Stimulated activated naive CD8-positive, alpha-beta T cell treated with anti-CD3 and anti-CD28 coated beads, Interleukin-15, amount 100 ng/mL, for 72 hours (primary cell): ENCODE measurements around the gene ITGA7.

Experiments used
- ATAC-seq: fragments of 150-1000 bp; cut with Tn5 transposase; 2 replicates; pipeline ENCODE4 v1.10.0; 2021; ENCODE audit warnings: mild to moderate bottlenecking, moderate library complexity
- DNase-seq, 2 donors: peaks; one replicate each; pipeline ENCODE4 v3.0.0; 2021 to 2022
- H3K27ac Mint-ChIP-seq, 2 donors: one replicate each; pipeline ENCODE4 v1.8.0; 2022; ENCODE audit warnings: mild to moderate bottlenecking in 2 of 2, mixed read lengths in 2 of 2, moderate library complexity in 2 of 2
- H3K27me3 Mint-ChIP-seq: one replicate; pipeline ENCODE4 v1.8.0; 2022; ENCODE audit warnings: mixed read lengths
- H3K4me1 Mint-ChIP-seq: one replicate; pipeline ENCODE4 v1.8.0; 2022; ENCODE audit warnings: mild to moderate bottlenecking, mixed read lengths
- H3K4me3 Mint-ChIP-seq, 2 donors: one replicate each; pipeline ENCODE4 v1.8.0; 2022; ENCODE audit warnings: mild to moderate bottlenecking in 2 of 2, mixed read lengths in 2 of 2, moderate library complexity in 1 of 2
- H3K9me3 Mint-ChIP-seq, 2 donors: one replicate each; pipeline ENCODE4 v1.8.0; 2022; ENCODE audit warnings: mixed read lengths in 2 of 2

ITGA7 gene

DNA sequence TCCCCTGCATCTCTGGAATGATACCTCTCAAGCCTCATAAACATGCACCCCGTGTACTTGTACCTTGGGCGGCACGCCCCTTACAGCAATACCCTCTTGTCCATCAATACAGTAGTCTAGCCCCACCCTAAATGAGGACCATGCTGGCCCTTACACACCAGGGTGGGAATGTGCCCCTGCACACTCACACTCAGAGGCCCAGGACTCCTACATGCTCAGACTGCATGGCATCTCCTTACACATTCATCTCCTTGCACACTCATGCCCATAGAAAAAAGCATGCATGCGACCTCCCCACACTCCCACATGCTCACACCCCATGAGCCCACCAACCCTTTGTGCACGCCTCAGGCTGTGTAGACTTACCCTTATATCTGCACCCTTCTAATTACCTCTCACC is 22.0 kb downstream of the ITGA7 start:
- Mint-ChIP-seq H3K4me1 (peaks cover 31% of the 10 kb centered on the region), H3K4me3 (no peak overlapping the region), H3K27me3 (peaks cover 31% of the 10 kb centered on the region), H3K27ac (no peak overlapping the region), H3K9me3 (no peaks in the 10 kb centered on the region)
- ATAC-seq (no peak), DNase-seq (no peak)

DNA sequence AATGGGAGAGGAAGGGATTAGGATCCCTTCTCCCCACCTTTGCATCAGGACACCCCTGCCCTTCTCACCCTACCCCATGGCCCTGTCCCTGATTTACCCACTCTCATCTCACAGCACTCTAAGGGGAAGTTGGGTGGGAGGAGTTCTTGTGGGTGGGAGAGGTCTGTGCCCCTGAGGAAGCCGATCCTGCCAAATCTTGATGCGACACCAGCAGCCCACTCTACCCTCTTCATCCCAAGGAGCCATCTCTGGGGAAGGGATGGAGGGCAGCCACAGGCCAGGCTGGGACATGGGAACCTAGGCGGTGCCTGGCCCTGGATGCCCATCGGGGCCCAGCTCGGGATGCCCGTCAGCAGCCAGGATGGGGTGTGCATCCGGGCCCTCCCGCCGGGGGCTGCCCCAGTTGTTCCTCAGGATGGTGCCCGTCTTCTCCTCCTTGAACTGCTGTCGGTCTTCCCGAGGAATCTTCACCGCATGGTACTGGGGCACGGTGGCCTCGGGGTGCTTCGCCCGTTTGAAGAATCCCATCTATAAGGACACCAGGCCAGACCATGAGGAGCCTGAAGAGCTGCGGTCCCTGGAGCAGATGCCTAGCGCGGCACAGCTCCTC is 22.8 kb downstream of the ITGA7 start:
- no peaks in the 10 kb centered on the region for H3K9me3 Mint-ChIP-seq
- no peak overlapping the region for H3K4me3 Mint-ChIP-seq
- no peak overlapping the region for H3K27ac Mint-ChIP-seq
- DNase-seq (no peak), ATAC-seq (no peak)
- H3K4me1 Mint-ChIP-seq, result peaks cover 32% of the 10 kb centered on the region
- peaks cover 33% of the 10 kb centered on the region for H3K27me3 Mint-ChIP-seq

GRCh38 chr12:55683676-55684075 is 24.0 kb downstream of the ITGA7 start:
- Mint-ChIP-seq H3K4me3 (no peak overlapping the region), H3K27me3 (peaks cover 33% of the 10 kb centered on the region), H3K27ac (no peak overlapping the region), H3K4me1 (peaks cover 32% of the 10 kb centered on the region), H3K9me3 (no peaks in the 10 kb centered on the region)
- DNase-seq, result no peak
- ATAC-seq, result no peak

- no peak overlapping the region for H3K4me3 Mint-ChIP-seq
- DNase-seq, result no peak
- H3K9me3 Mint-ChIP-seq, result no peaks in the 10 kb centered on the region
- peaks cover 33% of the 10 kb centered on the region for H3K27me3 Mint-ChIP-seq
- no peak overlapping the region for H3K27ac Mint-ChIP-seq
- H3K4me1 Mint-ChIP-seq, result peaks cover 21% of the 10 kb centered on the region
- no peak for ATAC-seq
Measured at GRCh38 chr12:55682087-55682796, 25.5 kb downstream of the ITGA7 start.

DNA sequence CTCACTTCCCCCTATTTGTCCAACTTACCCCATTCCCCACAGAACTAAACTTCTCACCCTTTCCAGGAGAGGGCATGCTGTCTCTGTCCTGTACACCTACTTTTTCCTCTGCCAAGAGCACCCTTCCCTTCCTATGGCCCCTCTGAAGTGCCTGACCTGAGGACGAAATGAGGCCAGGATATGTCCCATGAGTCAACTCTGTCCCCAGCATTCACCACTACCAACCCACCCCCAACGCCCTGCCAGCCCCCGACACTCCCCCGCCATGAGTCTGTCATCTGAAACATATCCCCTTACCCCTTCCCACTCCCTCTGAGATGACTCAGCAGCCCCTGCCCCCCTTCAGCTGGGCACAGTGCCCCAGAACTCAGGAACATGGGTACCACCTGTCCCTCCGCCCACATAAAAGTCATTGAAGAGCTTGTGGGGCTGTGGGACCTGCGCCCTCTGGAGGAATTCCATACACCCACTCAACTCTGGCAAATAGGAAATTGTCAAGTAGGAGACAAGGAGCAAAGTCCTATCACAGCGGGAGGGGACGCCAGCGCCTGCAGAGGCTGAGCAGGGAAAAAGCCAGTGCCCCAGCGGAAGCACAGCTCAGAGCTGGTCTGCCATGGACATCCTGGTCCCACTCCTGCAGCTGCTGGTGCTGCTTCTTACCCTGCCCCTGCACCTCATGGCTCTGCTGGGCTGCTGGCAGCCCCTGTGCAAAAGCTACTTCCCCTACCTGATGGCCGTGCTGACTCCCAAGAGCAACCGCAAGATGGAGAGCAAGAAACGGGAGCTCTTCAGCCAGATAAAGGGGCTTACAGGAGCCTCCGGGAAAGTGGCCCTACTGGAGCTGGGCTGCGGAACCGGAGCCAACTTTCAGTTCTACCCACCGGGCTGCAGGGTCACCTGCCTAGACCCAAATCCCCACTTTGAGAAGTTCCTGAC is 26.3 kb downstream of the ITGA7 start:
- ATAC-seq, result peak; percentile 70
- DNase-seq, result no peak
- peaks cover 14% of the 10 kb centered on the region for H3K4me1 Mint-ChIP-seq
- H3K9me3 Mint-ChIP-seq, result no peaks in the 10 kb centered on the region
- H3K27ac Mint-ChIP-seq, result no peak overlapping the region
- peak overlapping the region in 1 of 2 donors; percentile 54 for H3K4me3 Mint-ChIP-seq
- peaks cover 33% of the 10 kb centered on the region for H3K27me3 Mint-ChIP-seq

DNA sequence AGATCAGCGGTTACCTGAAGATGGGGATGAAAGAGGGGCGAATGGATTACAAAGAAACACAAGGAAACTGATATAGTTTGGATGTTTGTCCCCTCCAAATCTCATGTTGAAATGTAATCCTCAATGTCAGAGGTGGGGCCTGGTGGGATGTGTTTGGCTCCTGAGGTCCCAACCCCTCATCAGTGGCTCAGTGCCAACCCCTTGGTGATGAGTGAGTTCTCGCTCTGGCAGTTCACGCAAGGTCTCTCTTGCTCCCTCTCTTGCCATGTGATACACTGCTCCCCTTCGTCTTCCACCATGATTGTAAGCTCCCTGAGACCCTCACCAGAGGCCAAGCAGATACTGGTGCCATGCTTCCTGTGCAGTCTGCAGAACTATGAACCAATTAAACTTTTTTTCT is 28.0 kb downstream of the ITGA7 start:
- H3K9me3 Mint-ChIP-seq, result no peaks in the 10 kb centered on the region
- peaks cover 41% of the 10 kb centered on the region for H3K27me3 Mint-ChIP-seq
- H3K4me1 Mint-ChIP-seq, result peaks cover 14% of the 10 kb centered on the region
- no peak overlapping the region for H3K4me3 Mint-ChIP-seq
- DNase-seq (no peak), ATAC-seq (no peak)
- no peak overlapping the region for H3K27ac Mint-ChIP-seq

GRCh38 chr12:55676707-55677106 is 31.0 kb downstream of the ITGA7 start:
- DNase-seq (no peak), ATAC-seq (no peak)
- Mint-ChIP-seq H3K4me1 (peaks cover 11% of the 10 kb centered on the region), H3K9me3 (no peaks in the 10 kb centered on the region), H3K4me3 (no peak overlapping the region), H3K27me3 (peaks cover 21% of the 10 kb centered on the region), H3K27ac (no peak overlapping the region)

DNA sequence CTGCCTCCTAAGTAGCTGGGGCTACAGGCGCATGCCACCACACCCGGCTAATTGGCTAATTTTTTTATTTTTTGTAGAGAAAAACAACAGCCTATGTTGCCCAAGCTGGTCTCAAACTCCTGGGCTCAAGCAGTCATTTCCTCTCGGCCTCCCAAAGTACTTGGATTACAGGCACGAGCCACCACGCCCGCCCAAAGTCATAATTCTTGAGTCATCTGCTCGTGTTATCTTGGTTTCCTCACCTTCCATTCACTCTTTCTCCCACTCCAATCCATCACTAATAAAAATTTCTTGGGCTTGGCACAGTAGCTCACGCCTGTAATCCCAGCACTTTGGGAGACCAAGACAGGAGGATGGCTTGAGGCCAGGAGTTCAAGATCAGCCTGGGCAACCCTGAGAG is 32.0 kb downstream of the ITGA7 start:
- H3K9me3 Mint-ChIP-seq, result no peaks in the 10 kb centered on the region
- DNase-seq (no peak), ATAC-seq (no peak)
- H3K4me1 Mint-ChIP-seq, result peaks cover under 1% of the 10 kb centered on the region
- H3K4me3 Mint-ChIP-seq, result no peak overlapping the region
- peaks cover 10% of the 10 kb centered on the region for H3K27me3 Mint-ChIP-seq
- no peak overlapping the region for H3K27ac Mint-ChIP-seq

DNA sequence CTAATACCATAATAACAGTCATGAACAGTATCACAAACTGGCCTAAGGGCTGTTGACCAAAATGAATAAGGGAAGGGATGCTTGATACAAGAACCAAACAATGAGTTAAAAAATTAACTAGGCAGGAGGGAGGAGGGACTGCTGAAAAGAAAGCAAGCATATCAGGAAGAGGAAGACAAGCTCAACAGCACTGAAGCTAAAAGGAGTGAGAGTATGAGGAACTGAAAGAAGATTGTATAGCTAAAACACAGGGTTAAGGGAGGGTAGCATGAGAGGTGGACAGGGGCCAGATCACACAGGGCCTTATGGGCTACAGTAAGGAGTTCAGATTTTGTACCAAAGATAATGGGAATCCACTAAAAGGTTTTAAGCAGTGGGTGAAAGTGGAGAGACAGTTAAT is 34.1 kb downstream of the ITGA7 start:
- Mint-ChIP-seq H3K4me1 (no peaks in the 10 kb centered on the region), H3K4me3 (no peak overlapping the region), H3K27ac (no peak overlapping the region), H3K27me3 (peaks cover 8% of the 10 kb centered on the region), H3K9me3 (no peaks in the 10 kb centered on the region)
- ATAC-seq (no peak), DNase-seq (no peak)

DNA sequence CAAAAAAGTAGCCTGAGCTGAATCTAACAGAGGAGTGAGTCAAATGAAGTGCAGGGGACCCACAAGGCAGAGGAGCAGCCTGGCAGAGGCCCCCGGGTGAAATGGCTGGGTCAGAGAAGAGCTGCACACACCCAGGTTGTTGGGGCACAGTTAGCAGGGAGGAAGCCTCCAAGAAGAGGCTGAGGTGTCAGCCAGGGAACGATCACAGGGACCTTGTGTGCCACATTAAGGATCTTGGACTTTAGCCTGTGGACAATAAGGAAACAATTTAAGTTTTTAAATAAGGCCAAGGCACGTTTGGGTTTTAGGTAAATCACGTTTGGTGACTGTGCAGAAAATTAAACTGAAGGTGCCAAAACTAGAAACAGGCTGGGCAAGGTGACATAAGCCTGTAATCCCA is 36.0 kb downstream of the ITGA7 start:
- DNase-seq (no peak), ATAC-seq (no peak)
- H3K27ac Mint-ChIP-seq, result no peak overlapping the region
- no peak overlapping the region for H3K4me3 Mint-ChIP-seq
- H3K9me3 Mint-ChIP-seq, result no peaks in the 10 kb centered on the region
- no peaks in the 10 kb centered on the region for H3K4me1 Mint-ChIP-seq
- H3K27me3 Mint-ChIP-seq, result peaks cover 8% of the 10 kb centered on the region

DNA sequence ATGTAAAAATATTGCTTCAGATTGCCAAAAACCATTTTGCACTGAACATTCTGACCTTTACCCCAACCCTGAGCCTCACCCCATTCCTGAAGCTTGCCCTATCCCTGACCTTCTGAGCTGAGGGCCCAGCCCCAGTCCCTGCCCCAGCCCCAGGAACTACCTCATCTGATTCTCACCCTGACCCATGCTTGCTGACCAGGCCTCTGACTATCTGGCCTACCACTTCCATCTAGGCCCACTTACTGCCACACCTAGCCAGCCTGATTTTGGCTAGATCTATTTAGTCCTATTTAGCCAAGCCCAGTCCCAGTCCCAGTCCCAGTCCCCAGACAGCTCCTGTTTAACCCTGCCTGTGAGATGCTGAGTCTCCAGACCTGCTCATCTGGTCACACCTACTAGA is 37.4 kb downstream of the ITGA7 start:
- Mint-ChIP-seq H3K27me3 (no peaks in the 10 kb centered on the region), H3K9me3 (no peaks in the 10 kb centered on the region)
- ATAC-seq, result no peak

DNA sequence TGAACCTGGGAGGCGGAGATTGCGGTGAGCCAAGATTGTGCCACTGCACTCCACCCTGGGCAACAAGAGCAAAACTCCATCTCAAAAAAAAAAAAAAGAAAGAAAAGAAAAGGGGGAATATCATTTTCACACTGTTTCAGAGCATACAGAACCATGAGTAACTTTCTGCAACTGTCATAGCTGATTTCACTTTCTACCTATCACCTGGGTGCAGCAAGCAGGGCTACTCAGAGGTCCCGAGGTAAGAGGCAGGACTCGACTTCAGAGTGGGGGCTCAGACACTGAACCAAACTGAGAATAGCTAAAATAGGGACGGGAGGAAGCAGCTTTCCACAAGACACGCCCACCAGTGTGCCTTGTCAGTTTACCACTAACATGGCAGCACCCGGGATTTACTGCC is 41.2 kb downstream of the ITGA7 start:
- DNase-seq (no peak), ATAC-seq (no peak)
- Mint-ChIP-seq H3K27ac (no peak overlapping the region), H3K27me3 (no peaks in the 10 kb centered on the region), H3K4me3 (no peak overlapping the region), H3K4me1 (no peaks in the 10 kb centered on the region), H3K9me3 (no peaks in the 10 kb centered on the region)

More for the DNA sequence above, 37.4 kb downstream of the ITGA7 start:
- Mint-ChIP-seq H3K4me1 (no peaks in the 10 kb centered on the region), H3K4me3 (no peak overlapping the region), H3K27ac (no peak overlapping the region)
- DNase-seq, result no peak

- Mint-ChIP-seq H3K27me3 (no peaks in the 10 kb centered on the region), H3K4me3 (no peak overlapping the region), H3K9me3 (no peaks in the 10 kb centered on the region), H3K4me1 (no peaks in the 10 kb centered on the region), H3K27ac (no peak overlapping the region)
- DNase-seq (no peak), ATAC-seq (no peak)
Measured at GRCh38 chr12:55664826-55665225, 42.9 kb downstream of the ITGA7 start.

DNA sequence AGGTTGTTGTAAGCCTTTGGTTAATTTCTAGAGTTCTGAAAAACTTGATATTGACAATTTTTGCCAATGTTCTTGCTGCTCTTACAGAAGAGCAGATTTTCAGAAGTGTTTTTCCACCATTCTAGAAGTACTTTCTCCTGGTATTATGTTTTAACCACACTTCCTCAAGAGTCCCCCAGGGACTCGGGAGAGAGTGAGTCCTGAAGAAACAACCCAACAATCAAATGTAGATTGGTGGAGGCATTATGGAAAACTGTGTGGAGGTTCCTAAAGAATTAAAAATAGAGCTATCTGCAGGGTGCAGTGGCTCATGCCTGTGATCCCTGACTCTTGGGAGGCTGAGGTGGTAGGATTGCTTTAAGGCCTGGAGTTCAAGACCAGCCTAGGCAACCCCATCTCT is 44.3 kb downstream of the ITGA7 start:
- H3K4me3 Mint-ChIP-seq, result no peak overlapping the region
- no peak overlapping the region for H3K27ac Mint-ChIP-seq
- no peak for ATAC-seq
- peaks cover 10% of the 10 kb centered on the region for H3K27me3 Mint-ChIP-seq
- H3K4me1 Mint-ChIP-seq, result no peaks in the 10 kb centered on the region
- DNase-seq, result no peak
- H3K9me3 Mint-ChIP-seq, result no peaks in the 10 kb centered on the region

- Mint-ChIP-seq H3K27me3 (peaks cover 16% of the 10 kb centered on the region), H3K9me3 (no peaks in the 10 kb centered on the region)
- peak; percentile 67 for ATAC-seq
Measured at GRCh38 chr12:55659486-55660385, 48.0 kb downstream of the ITGA7 start.

More at GRCh38 chr12:55659486-55660385, 48.0 kb downstream of the ITGA7 start:
- Mint-ChIP-seq H3K4me1 (peaks cover 5% of the 10 kb centered on the region), H3K27ac (no peak overlapping the region), H3K4me3 (no peak overlapping the region)
- DNase-seq, result no peak
